Adrenal gland (tissue), 5 donors: ENCODE results near the gene RNU6-8.

Experiments used
- POLR2A ChIP-seq, 2 donors: fragments of 450-650 bp; IDR thresholded peaks; one replicate each; pipeline ENCODE4 v1.6.1; 2017; ENCODE audit warnings: antibody characterized with exemption in 2 of 2, mild to moderate bottlenecking in 2 of 2, moderate library complexity in 1 of 2
- TF ChIP-seq, protein P1 (sequence below), 6 experiments: fragments of 450-650 bp in 4 of 6; fragments of 200-600 bp in 2 of 6; sonication (generic) in 1 of 6; IDR thresholded peaks; 1 replicate in 5 of 6; 2 replicates in 1 of 6; pipeline versions ENCODE4 v1.5.1 to v1.8.0; 2016 to 2021; ENCODE audit warnings: antibody characterized with exemption in 6 of 6, mild to moderate bottlenecking in 2 of 6, moderate library complexity in 1 of 6
- donor health status: DM: no; HTN: no; CAD: no.

GRCh38 chr14:32190673-32191072 lies 12.4 kb downstream of the RNU6-8 start:
- TF ChIP-seq, protein P1, sequence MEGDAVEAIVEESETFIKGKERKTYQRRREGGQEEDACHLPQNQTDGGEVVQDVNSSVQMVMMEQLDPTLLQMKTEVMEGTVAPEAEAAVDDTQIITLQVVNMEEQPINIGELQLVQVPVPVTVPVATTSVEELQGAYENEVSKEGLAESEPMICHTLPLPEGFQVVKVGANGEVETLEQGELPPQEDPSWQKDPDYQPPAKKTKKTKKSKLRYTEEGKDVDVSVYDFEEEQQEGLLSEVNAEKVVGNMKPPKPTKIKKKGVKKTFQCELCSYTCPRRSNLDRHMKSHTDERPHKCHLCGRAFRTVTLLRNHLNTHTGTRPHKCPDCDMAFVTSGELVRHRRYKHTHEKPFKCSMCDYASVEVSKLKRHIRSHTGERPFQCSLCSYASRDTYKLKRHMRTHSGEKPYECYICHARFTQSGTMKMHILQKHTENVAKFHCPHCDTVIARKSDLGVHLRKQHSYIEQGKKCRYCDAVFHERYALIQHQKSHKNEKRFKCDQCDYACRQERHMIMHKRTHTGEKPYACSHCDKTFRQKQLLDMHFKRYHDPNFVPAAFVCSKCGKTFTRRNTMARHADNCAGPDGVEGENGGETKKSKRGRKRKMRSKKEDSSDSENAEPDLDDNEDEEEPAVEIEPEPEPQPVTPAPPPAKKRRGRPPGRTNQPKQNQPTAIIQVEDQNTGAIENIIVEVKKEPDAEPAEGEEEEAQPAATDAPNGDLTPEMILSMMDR (IDR thresholded peaks at IDR 0.05): no peak
- no peak for TF ChIP-seq POLR2A (IDR thresholded peaks at IDR 0.05)
